HG03378 (cell line): ENCODE data around the gene ALOX12B.
"Not testable (repeated sequence)": the region's sequence is repeated elsewhere in the genome, so short reads cannot be mapped to it uniquely, and the experiment has no call there.

Experiments used
- ATAC-seq: cut with Tn5 transposase; IDR thresholded peaks from one replicate; pipeline ENCODE4 v1.9.1; 2021; ENCODE audit warnings: mild to moderate bottlenecking, moderate library complexity; ENCODE audit not compliant: unreplicated experiment

ALOX12B gene

DNA sequence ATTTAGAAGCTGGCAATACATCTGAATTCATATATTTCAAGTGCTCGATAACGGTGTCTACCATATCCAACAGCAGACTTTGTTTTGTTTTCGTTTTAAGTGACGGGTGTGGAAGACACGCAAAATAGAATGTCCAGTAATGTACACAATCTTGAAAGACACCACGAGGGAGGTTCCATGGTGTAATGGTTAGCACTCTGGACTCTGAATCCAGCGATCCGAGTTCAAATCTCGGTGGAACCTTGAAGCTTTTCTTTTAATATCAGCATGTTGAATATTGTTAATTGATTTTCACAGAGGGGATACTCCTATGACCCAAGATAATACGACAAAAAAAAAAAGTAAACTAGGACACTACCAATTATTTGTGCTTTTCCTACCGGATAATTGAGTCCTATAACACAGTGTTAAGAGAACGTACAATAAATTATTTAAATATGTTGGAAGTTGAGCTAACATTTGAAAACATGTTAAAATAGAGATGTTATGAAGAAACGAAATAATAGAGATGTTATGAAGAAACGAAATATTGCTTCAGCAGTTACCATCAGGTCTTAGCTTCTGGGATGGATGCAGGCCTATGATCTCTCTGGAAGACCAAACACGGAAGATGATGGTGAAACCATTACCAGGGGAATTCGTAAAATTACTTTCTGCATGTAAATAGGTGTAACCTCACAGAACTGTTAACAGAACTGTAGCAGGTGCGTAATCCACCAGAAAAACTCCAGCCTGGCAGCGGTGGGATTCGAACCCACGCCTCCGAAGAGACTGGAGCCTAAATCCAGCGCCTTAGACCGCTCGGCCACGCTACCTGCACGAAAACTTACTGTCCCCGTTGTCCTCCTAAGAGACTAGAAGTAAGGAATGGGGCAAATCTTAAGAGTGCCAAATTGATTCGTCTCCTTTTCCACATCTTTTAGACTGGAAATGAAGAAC is 32.3 kb upstream of the ALOX12B start:
- peak; percentile 51 for ATAC-seq

DNA sequence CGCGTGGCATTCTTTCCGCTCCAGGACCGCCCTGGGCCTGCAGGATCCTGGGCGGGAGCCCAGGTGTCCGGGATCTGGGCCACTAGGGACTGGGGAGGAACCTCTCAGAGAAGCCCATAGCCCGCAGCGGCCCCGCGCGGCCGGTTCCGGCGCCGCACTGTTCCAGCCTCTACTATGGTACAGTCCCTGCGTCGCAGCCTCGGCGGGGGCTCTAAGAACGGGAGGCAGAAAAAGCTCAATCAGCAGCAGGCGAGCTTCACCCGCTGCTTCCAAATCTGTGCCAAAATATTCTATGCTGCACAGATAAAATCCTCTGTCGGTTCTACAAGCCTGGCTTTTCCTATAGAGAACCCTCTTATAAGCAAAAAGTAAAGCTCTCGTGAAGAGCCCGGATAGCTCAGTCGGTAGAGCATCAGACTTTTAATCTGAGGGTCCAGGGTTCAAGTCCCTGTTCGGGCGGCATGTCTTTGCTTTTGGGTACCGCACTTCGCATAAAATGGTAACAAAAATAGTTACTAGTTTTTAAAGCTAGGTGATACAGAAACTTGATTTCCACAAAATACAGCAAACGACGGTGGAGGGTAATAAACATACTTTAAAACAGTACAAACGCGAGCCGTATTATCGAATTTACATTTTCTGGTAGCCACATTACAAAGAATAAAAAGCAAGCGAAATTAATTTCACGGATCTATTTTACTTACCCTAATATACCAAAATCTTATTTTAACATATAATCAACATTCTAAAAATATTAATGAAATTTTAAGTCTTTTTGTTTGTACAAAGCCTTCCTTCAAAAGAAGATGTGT is 31.5 kb upstream of the ALOX12B start:
- no peak for ATAC-seq

DNA sequence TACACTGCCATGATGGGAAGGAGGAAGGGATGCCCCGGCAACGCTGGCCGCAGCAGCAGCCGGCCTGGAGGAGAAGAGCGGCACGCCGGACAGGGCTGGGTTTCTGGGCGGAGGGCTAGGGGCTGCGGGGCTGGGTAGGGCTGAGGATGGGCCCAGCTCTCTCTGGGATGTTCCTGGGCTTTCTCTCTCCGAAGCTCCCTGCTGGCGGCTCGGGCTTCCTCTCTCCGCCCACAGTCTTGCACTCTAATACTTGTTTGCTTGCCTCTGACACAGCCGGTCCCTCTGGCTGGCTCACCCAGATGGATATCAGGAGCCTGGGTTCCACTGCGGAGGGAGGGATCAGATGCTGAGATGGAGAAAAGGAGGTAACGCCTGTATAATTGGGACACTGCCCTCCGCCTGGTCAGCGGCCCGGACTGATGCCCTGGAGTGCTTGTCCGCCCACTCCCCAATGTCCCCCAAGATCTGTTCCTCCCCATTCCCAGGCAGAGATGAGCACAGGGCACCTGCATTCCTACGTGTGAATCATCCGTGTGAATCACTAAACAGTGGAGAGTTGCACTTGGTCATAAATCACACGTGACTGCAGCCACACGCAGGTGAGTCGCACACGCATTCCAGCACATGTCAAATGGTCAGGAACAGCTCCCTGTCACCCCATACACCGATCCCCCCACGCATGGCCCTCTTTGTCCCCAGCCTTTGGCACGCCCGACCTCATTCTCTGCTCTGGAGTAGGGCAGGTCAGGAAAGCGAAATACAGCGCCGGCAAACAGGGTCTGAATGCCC is 30.7 kb upstream of the ALOX12B start, which contains the start of gene ALOXE3:
Gene ALOXE3, minus strand, starts transcription at position 535 of the 789 bp plus-strand sequence. Its CDS starts 524 bp downstream, at position 11.
- ATAC-seq = no peak

DNA sequence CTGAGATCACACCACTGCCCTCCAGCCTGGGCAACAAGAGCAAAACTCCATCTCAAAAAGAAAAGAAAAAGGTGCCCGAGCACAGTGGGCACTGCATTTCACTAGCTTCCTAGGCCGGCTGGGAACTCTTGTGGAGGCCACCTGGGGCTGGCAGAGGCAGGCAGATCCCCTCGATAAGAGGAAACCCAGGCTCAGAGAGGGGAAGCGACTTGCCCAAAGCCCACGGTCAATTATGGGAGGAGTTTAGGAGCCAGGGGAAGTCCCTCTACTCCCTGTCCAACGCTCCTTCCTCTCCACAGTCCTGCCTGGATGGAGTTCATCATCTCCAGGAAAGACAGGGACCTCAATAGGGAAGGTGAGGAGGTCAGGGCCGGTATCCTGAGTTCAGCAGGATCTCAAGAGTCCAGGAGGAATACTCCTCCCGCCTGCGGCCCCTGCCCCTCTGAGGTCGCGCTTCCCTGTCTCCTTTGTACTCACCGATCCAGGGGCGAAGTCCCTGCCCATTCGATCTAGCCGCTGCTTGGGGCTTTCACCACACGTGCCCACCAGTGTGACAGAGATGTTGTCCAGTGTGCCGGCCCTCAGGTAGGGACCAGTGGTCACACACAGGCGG is 30.0 kb upstream of the ALOX12B start:
- no peak for ATAC-seq

DNA sequence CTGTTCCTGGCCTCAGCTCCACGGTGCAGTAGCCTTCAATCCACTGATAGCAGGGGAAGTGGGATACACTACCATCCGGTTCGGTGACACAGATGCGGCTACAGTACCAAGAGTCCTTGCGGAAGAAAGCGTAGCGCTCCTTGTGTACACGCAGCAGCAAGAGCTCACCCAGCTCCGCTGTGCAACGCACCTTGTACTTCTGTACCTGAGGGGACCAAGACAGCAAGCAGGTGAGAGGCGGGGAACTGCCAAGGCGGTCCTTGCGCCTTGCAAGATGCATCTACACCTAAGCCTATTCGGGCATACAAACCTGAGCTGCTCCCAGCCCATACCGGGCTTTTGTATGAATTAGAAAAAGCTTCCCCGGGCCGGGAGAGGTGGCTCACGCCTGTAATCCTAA is 29.3 kb upstream of the ALOX12B start:
- ATAC-seq = no peak

DNA sequence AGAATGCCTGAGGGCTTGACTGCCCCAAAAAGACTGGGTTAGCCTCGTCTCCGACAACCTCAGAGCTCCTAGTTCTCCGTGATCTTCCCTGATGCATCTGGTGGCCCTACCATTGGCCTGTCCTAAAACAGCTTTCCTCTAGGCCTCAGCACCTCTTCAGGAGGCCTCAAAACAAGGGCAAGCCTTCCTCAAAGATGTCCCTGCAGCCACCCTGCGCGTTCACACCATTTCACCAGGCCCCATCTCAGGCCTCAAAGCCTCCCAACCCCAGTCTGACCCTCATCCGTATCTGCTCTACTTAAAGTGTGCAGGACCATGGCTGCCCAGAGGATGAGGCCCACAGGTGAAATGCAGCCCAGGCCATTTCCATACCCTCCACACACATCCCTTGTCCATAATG is 23.4 kb upstream of the ALOX12B start:
- ATAC-seq = no peak

DNA sequence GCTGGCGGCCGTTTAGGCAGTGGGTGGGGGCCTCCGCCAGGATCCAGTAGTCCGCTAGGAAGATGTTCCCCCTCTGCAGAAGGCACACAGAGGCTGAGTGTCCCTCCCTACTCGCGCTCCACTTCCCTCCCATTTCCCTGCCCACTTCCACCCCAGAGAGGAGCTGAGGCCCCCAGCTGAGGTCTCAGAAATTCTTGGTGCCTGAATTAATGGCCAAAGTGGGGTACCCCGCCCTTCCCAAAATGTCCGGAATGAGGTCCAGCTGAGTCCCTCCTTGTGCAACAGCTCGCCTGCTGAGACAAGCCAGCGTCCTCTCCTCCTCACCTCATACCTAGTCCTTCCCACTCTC is 22.9 kb upstream of the ALOX12B start:
- ATAC-seq = no peak

DNA sequence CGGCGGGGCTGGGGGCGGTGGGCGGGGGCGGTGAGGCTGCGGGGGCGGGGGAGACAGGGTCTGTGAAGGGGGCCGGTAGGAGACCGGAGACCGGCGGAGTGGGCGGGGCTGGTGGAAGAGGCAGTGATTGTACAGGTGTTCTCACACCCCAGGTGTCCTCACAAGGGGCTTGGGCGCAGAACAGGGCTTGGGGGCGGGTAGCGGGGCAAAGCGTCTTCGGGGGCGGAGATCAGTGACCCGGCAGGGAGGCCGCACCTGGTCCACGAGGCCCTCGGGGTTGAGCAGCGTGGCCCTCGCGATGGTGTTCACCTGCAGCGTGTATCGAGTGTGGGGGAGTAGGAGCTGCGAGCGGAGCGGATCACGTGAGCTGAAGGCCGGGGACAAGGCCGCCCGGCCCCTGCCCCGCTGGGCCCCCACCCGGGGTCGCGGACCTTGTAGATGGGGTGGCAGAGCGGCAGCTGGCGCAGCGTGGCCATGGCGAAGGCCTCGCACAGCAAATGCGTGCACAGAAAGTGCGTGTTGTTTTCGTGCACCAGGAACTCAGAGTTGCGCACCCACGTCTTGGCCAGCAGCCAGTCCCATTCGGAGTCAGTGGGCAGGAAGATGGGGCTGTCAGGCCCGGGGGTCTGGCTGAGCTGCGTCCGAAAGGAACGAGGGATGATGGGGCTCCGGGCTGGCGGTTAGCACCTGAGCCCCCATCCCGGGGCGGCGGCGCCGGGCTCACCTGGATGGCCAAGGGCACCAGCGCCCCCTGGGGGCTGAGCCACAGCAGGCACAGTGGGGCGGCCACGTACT is 22.3 kb upstream of the ALOX12B start:
- no peak for ATAC-seq

DNA sequence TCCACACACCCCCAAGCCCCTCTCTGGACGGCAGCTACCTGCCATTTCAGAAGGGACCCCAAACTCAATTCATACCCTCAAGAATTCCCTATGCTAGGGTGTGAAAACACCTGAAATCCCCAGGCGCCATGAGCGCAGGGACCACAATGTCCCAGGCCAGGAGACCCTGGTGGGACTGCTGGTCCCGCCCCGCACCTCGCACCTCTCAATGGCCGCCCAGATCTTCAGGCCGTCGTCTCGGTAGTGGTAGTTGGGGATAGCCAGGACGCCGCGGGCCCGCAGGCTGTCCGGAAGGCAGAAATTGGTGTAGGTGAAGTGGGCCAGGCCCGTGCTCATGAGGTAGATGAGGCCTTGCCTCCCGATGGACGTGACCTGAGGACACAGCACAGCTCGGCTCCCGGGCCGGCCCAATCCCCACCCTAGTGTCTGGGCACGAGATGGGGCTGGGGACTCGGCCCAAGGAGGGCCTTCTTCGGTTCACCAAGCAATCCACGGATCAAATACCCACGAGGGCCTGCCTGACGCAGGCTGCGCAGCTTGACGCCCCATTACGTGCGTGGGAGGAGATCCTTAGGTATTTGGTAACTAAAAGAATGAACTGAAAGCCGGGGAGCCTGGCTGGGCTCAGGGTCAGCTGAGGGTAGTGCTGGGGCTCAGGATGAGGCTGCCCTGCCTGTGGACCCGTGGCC is 21.6 kb upstream of the ALOX12B start:
- ATAC-seq = no peak

DNA sequence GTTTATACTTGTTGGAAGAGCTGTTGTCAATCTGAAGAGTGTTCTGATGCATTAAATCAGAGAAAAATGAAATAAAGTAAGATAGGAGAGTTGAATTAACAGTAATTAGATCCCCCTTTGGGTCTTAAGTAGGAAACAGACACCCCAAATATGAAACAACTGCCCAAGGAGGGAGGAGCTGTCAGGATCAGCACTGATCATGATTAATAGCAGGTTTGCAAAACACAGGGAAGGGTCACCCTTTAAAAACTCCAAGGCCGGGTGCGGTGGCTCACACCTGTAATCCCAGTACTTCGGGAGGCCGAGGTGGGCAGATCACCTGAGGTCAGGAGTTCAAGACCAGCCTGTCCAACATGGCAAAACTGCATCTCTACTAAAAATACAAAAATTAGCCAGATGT is 19.5 kb upstream of the ALOX12B start:
- ATAC-seq = not testable (repeated sequence)

DNA sequence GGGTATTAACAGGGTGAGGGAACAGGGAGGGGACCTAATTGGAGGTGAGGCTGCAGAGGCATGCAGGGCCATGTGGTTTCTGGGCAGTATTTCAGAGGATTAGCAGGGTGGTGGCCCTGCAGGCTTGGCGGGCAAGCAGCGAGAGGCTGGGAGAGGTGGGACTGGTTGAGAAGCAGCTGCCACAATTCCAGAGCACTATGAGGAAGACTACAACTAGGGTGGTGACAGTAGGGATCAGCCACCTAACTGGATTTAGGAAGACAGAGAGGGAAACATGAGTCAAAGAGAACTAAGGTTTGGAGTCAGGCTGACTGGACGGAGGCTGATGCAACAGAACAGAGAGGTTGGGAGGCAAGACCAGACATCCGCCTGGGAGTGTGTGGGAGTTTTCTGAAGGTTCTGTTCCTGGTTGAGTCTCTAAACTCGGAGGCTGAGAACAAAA is 18.5 kb upstream of the ALOX12B start:
- no peak for ATAC-seq

DNA sequence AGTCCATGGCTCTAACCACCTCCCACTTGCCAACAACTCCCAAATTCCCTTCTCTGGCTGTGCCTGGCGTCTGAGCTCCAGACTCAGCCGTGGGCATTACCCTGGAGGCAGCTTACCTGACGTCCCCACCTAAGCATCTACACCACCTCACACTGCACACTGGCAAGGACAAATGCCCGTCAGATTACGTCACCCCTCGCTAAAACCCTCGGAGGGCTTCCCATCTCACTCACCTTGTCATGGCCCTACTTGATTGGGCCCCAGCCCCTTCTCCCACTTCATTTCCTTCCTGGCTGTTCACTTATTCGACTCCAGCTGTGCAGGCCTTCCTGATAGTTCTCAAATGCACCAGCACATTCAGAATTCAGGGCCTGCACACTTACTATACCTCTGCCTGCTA is 17.4 kb upstream of the ALOX12B start:
- ATAC-seq = no peak

DNA sequence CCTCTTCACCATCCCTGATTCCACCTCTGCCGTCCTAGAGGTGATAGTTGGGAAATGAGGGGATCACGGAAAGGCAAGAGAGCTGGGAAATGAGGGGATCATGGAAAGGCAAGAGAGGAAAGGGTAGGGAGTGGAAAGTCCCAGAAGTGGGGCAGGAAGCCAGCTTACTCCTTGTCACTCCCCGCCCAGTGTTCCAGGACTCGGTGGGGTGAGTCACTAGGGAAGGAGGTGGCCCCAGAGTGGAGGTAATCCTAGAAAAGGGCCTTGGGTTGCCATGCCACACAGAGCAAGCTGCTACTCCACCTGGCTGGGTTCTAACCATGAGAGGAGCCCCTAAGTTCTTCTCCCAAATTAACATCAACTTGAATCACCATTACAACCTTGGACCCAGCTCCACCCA is 16.0 kb upstream of the ALOX12B start:
- no peak for ATAC-seq

DNA sequence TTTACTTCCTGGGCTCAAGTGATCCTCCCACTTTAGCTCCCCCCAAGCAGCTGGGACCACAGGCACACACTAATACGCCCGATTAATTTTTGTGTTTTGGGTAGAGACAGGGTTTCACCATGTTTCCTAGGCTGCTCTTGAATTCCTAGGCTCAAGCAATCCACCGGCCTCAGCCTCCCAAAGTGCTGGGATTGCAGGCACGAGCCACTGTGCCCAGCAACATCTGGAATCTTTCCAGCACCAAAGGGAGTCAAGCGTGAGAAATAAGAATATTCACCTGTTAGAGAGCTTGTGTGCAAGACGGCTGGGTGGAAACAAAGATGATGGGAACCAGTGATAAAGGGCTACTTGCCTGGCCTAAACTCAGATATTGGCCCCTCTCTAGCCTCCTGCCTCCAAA is 14.2 kb upstream of the ALOX12B start:
- ATAC-seq = no peak

DNA sequence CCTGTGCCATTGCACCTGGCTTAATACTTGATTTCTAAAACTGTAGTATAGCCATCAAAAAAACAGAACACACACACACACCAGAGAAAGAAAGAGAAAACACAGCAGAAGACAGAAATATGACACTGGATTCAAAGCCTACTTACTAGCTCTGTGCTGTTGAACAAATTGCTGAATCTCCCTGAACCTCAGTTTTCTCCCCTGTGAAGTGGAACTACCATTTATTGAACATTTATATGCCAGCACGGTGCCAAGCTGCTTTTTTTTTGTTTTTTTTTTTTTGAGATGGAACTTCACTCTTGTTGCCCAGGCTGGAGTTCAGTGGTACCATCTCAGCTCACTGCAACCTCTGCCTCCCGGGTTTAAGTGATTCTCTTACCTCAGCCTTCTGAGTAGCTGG is 13.2 kb upstream of the ALOX12B start:
- no peak for ATAC-seq

DNA sequence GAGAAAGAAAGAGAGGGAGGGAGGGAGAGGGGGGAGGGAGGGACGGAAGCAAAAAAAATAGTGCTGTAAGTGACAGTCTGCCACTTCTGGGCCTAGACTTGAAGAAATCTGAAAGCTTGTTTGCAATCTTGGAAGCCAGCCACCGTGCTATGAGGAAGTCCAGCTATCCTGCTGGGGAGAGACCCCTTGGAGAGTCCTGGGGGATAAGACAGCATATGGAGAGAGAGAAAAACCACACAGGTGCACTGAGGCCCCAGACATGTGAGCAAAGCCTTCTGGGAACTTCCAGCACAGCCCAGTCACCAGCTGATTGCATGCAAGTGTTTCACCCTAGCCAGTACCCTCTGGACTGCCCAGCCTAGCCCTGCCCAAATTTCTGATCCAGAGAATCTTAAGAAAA is 12.6 kb upstream of the ALOX12B start:
- no peak for ATAC-seq

DNA sequence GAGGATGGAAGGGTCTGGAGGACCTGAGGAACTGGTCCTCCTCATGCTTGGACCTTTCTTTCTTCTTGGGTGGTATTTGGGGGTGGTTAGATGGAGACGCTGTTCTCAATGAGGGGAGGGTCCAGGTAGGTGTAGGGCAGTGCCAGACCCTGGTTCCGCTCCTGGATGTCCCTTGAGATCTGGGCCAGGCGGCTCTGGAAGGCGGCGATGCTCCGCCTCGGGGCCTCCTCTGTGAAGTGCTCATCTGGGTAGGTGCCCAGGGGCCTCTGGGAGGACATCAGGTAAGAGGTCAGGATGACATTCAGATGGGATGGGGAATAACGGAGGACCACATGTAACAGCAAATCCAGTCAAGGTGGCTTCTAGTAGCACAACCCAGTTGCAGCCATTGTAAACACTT is 9.0 kb upstream of the ALOX12B start:
- no peak for ATAC-seq

DNA sequence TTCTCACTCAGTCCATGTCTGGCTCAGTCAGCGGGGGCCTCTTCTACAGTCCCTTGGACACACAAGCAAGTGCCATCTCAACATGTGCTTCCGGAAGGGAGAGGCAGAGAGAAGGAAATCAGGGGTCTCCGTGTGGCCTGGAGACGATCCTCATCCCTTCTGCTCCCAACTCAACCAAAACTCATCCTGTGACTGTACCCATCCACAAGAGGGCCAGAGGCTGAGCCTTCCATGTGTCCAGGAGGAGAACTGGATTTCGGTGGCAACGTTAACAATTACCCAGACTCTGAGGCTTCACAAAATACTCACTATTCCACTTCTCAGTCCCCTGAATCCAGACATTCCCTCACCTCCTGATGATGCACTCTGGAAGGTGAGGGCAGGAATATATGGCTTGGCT is 7.8 kb upstream of the ALOX12B start:
- no peak for ATAC-seq

DNA sequence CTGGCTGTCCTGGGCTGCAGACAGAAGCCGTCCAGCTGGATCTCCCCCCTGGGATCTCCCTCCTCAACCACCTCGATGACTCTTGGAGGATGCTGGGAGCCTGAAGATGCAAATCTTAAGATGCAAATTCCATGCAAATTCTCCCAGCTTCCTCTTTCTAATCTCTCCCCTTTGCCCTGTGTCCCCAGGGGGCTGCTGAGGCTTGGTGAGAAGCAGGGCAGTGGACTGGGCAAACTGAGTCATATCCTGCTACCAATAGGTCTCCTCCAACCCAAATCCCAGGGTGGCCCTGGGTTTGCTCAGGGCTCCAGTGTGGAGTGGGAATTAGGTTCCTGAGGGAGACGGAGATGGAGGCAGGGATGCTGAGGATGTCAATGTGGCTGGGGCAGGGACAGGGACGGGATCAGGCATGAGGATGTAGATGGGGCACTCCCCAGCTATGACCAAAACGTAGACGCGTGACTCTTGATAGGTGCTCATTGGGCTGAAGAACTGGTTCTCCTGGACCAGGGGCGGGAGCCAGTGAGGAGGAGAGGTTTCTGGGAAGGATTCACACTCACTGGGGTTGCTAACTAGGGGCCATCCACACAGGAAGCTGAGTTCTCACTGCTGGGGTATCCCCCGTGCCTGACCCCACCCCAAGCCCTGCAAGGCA is 3.6 kb upstream of the ALOX12B start:
- peak; percentile 45 for ATAC-seq
